Measurements from ENCODE around the gene KLF14. TPM values are rescaled to one million over a fixed set of nuclear protein-coding genes. Genes with fewer than 3 reads are reported as not detected.

KLF14 gene
- total RNA-seq, 1 donor from 2014 or later: 0.11 TPM

DNA sequence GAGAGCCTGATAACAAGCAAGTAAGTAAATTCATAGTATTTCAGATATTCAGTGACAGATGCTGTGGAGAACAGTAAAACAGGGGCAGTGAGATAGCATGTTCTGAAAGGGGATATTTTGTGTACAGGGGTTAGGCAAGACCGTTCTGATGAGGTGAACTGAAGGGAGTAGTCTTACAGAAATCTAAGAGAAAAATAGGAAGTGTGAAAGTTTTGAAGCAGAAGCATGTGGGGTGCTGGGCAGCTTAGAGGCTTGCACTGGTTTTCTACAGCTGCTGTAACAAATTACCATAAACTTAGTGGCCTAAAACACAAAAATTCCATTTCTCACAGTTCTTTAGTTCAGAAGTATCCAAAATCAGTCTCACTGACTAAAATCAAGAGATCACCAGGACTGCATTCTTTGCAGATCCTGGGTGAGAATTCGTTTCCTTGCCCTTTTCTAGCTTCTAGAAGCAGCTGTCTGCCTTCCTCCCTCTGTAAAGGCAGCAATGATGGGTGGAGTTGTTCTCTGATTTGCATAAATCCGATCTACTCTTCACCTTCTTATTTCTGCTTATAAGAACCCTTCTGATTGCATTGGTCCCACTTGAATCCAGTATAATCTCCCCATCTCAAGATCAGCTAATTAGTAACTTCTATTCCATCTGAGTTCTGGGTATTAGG lies 7.5 kb upstream of the KLF14 start:
- H3K36me3 ChIP-seq: no peaks in the 10 kb centered on the region
- no peaks in the 10 kb centered on the region for H3K9me3 ChIP-seq (replicated peaks)
- DNase-seq: no peak
- no peak overlapping the region for H3K4me3 ChIP-seq
- peaks cover 100% of the 10 kb centered on the region for H3K27me3 ChIP-seq (ENCODE audit: low read depth)
- TF ChIP-seq, protein P1, sequence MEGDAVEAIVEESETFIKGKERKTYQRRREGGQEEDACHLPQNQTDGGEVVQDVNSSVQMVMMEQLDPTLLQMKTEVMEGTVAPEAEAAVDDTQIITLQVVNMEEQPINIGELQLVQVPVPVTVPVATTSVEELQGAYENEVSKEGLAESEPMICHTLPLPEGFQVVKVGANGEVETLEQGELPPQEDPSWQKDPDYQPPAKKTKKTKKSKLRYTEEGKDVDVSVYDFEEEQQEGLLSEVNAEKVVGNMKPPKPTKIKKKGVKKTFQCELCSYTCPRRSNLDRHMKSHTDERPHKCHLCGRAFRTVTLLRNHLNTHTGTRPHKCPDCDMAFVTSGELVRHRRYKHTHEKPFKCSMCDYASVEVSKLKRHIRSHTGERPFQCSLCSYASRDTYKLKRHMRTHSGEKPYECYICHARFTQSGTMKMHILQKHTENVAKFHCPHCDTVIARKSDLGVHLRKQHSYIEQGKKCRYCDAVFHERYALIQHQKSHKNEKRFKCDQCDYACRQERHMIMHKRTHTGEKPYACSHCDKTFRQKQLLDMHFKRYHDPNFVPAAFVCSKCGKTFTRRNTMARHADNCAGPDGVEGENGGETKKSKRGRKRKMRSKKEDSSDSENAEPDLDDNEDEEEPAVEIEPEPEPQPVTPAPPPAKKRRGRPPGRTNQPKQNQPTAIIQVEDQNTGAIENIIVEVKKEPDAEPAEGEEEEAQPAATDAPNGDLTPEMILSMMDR (IDR thresholded peaks at IDR 0.05; ENCODE audit: borderline replicate concordance): no peak
- H3K27ac ChIP-seq (replicated peaks): no peak overlapping the region
- H3K4me1 ChIP-seq: no peaks in the 10 kb centered on the region
- intact Hi-C loops (cut with micrococcal nuclease): no loop called here

DNA sequence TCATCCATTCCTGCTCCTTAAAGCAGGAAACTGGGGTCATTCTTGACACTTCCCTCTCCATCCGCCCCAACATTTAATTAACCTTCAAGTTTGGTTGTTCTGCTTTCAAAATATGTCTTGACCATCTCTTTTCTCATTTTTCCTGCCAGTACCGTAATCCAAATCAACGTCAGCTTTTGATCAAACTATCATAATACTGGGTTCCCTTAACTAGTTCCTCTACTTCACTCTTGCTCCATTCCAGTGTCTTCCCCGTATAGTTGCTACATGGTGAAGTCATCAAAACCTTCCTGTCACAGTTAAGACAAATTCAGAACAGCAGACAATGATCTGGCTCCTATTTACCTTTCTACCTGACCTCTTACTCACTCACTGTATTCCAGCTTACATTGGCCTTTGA lies 6.6 kb upstream of the KLF14 start:
- intact Hi-C loops (cut with micrococcal nuclease): no loop called here
- Histone ChIP-seq H3K4me1 (no peaks in the 10 kb centered on the region), H3K9me3 (replicated peaks) (peaks cover 5% of the 10 kb centered on the region), H3K27me3 (ENCODE audit: low read depth) (peaks cover 100% of the 10 kb centered on the region), H3K27ac (replicated peaks) (no peak overlapping the region), H3K4me3 (no peak overlapping the region), H3K36me3 (no peaks in the 10 kb centered on the region)
- no peak for DNase-seq
- TF ChIP-seq, protein P1 (IDR thresholded peaks at IDR 0.05; ENCODE audit: borderline replicate concordance): no peak

DNA sequence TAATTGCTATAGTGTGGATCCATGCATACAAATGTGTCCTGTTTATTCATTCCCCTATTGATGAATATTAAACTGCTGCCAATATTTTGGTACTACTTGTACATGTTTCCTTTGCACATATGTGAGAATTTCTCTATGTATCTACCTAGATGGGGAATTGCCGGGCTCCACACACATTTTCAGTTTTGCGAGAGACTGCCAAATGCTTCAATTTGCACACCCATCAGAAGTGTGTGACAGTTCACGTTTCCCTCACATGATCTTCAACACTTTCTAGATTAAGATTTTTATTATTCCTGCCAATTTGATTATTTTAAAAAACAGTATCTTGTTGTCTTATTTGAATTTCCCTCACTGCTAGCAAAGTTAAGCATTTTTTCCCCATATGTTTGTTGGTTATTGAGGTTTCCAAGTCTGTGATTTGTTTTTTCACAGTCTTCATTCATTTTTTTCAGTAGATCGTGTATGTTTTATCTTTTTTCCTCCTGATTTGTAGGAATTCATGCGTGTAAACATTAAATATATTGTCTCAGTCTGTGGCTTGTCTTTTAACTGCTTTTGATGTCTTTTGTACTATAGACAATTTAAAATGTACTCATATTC lies 2.4 kb upstream of the KLF14 start:
- no peak for DNase-seq
- intact Hi-C loops (cut with micrococcal nuclease): no loop called here
- Histone ChIP-seq H3K9me3 (replicated peaks) (peaks cover 44% of the 10 kb centered on the region), H3K27ac (replicated peaks) (no peak overlapping the region), H3K36me3 (peaks cover 23% of the 10 kb centered on the region), H3K4me3 (no peak overlapping the region), H3K27me3 (ENCODE audit: low read depth) (peaks cover 100% of the 10 kb centered on the region), H3K4me1 (no peaks in the 10 kb centered on the region)
- TF ChIP-seq, protein P1 (IDR thresholded peaks at IDR 0.05; ENCODE audit: borderline replicate concordance): no peak

DNA sequence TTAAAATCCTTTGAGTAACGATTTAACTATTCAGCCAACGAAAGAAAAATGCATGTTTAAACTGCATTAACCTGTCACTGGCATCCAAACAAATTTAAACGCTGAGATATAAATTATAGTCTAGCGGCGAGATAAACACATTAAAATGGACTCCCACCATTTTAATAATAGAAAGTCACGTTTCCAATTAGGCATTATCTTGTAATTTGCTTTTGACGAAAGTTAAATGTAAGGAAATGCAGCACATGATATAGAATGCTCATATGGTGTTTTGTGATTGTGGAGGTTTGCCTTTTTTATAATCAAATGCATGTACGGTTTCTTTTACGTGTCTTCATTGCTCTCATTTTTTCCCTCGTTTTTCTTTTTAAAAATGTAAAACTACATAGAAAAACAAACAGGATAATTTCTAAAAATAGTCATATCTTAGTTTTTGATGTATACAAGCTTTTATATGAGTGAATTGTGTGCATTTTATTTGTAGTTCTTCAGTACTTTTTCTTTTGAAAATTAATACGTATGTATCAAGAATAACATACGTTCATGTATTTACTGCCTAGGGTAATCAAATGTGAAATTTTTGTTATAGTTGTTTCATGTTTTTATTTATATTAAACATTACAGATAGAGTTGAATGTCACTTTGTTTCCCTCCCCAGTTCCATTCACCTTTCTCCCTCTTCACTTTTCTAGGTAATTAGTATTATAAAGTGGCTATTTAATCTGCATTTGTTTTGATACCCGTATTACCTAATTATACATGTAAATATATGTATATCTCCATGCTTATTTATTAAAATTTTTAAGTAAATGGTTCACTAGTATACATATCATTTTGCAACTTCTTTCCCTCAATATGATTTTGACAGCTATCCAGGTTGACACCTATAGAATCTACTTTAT lies 1.1 kb upstream of the KLF14 start:
- Histone ChIP-seq H3K27me3 (ENCODE audit: low read depth) (peaks cover 100% of the 10 kb centered on the region), H3K4me1 (no peaks in the 10 kb centered on the region), H3K27ac (replicated peaks) (no peak overlapping the region), H3K36me3 (peaks cover 23% of the 10 kb centered on the region), H3K9me3 (replicated peaks) (peaks cover 53% of the 10 kb centered on the region), H3K4me3 (peak overlapping the region; percentile 64)
- TF ChIP-seq, protein P1 (IDR thresholded peaks at IDR 0.05; ENCODE audit: borderline replicate concordance): no peak
- intact Hi-C loops (cut with micrococcal nuclease): no loop called here
- no peak for DNase-seq
